ENCODE measurements around the gene ETS2.

ETS2 gene

DNA sequence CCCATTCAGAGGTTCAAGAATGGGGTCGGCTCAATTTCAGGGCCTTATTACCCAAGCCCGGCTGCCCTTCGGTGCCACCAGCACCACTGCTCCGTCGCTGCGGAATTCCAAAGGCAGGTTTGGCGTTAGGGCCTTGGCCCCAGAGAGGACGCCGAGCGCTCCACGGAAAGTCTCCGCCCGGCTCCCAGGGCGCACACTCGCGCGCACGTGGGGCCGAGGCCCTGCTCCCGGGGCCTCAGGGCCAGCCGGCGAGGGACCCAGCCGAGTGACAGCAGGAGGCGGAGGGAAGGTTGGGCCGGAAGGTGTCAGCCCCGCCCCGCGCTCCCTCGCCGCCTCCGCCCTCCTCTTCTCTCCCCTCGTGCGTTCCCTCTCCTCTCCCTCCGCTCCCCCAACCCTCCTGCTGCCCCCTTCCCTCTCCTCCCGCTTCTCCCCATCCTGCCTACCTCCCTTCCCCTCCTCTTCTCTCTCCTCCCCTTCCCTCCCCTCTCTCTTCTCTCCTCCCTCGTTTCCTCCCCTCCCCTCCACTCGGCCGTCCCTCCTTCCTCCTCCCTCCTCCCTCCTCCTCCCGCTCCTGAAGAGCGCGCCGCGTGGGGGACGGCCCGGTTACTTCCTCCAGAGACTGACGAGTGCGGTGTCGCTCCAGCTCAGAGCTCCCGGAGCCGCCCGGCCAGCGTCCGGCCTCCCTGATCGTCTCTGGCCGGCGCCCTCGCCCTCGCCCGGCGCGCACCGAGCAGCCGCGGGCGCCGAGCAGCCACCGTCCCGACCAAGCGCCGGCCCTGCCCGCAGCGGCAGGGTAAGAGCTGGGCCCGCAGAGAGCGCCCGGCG is at the start of gene ETS2:
ETS2 (plus strand) TSS at position 602 of the 825 bp plus-strand sequence. CDS start 4,106 bp downstream, outside the sequence.
- ATAC-seq = peak; percentile 81
- DNase-seq = peak; percentile 80

DNA sequence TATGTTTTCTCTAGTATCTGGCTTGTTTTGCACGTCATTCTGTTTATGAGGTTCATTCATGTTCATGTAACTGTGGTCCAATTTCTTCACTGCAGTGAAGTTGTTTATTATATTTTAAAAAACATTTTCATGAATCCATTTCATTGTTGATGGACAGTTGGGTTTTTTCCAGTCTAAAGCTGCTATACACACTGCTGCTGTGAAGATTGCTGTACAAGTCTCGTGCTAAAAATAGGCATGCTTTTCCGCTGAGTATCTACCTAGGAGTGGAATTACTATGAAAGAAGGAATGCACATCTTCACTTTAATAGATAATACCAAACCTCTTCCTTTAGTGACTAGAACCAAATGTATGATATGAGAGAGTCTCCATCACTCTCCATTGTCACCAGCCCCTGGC is 49.0 kb upstream of the ETS2 start:
- no peak for DNase-seq
- ATAC-seq = no peak

DNA sequence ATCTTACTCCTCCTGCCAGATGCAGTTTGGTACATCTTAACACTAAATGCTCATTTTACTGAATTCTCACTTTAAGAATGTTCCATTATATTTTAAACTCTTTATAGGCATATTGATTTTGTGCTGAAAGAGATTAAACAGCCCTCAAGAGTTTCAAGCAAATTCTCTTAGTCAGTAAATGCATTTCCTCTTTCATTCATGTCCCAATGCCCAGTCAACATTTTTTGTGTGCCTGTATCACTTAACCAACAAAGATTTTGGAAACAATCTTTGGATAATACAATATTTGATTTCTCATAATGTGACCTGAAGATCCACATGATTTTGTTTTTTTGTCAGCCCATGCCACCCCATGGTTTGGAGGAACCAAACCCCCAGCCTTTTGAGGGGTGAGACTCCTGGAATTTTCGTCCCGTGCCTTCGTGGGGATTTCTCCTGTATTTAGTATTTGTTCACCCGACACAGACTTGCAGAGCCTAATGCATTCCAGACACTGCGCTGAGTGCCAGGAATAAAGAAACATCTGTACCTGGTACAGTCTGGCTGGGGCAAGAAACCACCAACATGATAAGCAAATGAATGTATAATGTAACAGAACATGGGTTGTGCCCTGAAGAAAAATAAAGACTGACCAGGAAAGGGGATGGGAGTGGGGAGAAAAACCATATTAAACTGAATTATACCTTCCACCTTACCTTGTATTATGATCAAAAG is 47.1 kb upstream of the ETS2 start:
- no peak for DNase-seq
- no peak for ATAC-seq

DNA sequence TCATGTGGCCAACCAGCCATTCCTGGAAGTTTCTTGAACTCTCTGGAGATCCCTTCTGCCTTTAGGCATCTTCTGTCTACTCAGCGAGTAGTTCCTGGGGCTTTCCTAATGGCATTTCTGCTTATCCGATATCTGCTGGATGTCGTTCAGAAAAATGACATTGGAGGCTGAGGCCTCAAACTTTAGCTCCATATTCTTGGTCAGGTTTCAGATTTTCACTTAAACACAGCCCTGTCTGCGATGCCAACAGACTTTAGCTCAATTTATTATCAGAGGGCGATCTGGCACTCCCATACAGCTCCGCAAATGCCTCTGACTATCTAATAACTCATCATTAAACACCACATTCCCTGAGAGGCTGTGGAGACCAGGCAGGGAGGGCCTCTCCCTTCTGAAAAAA is 46.3 kb upstream of the ETS2 start:
- no peak for DNase-seq
- no peak for ATAC-seq

DNA sequence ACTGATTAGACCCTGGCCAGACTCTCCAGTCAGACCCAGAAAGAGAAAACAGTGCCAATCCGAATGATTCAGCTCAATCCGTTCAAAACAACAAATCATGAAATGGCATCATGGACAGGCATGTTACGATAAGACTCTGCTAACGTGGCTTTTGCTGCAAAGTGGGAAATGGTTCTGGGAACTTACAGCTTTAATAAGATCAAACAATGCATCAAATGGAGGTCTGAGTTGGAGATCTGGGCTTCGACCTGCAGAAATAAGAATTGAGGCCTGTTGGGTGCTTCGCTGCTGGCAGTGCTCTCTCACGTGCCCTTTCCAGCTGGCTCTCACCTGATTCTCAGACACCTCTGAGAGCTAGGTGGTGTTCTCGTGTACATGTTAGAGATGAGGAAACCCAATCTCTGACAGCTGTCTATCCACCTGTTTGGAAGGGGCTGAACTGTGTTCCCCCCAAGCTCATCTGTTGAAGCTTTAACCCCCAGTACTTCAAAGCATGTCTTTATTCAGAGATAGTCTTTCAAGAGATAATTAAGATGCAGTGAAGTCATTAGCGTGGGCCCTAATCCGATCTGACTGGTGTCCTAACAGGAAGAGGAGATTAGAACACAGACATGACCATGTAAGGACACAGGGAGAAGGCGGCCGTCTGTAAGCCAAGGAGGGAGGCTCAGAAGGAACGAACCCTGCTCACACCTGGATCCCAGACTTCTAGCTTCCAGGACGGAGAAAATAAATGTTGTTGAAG is 45.5 kb upstream of the ETS2 start:
- ATAC-seq (no peak), DNase-seq (no peak)

DNA sequence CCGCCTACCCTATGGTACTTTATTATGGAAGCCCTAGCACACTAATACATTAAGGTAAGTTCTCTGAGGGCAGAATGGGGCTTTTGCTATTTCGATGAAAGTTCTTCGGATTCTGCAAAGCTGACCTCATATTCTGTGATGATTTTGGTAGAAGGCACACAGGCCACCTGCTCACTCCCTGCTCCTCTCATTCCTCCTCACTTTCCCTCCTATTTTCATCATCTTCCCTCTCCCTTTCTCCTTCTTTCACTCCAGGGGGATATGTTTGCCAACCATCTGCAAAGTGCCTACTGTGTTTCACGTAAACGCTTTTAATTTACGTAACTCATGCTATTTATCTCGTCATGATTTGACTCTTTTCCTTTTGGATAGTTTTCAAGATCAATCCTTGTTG is 45.0 kb upstream of the ETS2 start:
- no peak for DNase-seq
- ATAC-seq = no peak

DNA sequence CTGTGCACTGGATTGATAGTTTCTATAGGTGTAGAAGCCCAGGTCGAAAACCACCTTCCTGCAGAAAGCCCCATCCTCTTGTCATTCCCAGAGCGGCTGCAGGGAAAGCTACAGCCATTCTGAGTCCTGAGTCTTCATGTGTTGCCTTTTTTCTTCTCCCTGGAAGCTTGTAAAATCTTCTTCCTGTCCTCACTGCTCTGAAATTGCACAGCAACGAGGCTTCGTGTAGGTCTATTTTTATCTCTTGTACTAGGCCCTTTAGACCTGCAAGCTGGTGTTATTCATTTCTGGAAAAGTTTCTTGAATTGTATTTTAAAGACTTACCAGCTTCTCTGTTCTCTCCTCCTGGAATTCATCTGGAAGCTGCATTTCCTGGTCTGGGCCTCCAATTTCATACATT is 44.2 kb upstream of the ETS2 start:
- ATAC-seq = no peak
- DNase-seq = no peak

DNA sequence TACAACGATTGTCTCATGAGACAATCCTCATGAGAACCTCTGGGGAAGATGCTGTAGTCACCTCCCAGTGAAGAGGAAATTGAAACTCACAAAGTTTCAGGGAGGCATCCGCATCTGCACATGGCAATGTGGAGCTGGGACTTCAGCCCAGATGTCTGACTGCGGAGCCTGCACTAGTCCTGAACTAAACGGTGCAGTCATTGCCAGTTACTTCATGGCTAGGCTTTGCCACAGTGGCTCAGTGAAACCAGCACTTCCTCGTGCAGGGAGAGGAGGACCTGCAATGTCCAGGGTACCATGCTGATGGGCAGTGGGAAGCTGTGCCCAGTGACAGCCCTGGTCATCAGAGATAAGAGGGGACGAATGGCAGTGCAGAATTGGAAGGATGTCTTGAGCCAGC is 40.7 kb upstream of the ETS2 start:
- DNase-seq (no peak), ATAC-seq (no peak)

DNA sequence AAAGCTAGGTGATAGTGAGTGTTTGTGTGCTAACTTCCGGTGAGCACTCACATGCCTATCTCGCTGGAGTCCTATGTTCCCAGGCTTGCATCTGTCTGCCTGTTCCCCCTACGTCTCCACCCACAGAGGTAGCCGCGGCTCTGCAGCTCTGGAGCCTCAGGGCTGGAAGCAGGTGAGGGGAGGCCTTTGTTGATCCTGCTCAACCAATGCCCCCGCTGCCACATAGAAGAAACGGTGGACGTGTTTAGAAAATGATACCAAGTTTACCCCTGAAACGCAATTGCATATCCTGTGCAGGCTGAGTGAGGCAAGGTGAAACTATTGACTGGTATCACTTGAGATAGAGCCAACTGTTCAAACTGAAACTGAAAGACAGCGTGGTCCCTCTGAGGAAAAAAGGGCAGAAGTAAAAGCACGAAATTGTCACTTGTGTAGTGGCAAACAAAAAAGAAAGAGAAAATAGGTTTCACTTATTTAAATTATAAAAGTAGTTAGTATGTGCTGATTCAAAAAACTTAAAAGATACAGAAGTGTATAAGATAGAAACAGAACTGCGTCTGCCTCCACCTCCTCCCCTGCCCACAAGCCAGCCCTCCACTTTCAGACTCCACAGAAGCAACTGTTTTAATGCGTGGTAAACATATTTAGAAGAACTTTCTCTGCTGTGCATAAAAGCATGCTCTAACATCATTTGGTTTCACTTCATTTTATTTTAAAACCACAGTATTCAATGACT is 38.6 kb upstream of the ETS2 start:
- ATAC-seq = peak; percentile 87
- peak; percentile 54 for DNase-seq

DNA sequence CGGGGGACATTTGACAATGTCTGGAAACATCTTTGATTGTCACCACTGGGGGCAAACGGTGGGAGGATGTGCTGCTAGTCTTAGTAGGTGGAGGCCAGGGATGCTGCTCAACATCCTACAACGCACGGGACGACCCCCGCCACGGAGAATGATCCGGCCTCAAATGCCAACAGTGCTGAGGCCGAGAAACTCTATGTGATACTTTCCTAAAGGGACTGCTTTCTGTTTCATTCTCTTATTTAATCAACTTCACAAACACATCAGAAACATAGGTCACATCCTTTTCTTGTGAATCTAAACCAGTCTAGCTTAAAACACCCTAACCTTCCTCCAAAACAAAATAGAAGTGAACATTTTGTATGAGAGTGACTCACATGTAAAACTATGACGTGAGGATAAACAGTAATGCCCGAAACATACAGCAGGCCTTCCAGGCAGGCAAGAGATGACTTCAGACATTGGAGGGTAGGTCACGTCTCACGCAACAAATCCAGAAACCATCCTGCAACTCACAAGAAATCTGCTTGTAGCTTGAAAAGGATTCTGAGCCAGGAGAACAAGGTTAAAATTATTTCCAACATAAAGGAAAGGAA is 37.2 kb upstream of the ETS2 start:
- peak; percentile 64 for ATAC-seq
- peak; percentile 76 for DNase-seq

DNA sequence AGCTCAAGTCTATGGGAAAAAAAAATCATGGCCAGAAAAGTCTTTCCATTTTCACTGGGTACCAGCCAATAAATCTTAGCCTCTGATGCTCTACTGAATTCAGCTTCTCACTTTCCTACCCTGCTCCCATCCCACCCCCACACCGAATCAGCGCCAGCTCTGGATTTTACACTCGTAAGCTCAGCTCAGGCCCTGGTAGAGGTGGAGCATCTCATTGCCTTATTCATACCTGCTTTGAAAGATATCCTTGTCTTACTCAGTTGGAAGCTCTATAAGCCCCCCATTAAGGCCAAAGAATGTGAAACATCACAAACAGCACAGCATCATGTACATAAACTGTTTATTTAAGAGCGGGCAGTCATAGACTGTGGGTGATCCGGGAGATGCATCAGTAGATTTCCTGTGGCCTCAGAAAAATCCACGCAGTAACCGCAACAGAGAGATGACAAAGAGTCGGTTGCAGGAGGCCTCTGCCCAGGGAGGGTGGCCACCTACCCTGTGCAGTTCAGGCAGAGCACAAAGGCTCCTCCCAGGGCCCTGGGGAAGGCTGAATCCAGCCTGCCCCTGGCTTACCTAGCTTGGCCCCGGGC is 36.4 kb upstream of the ETS2 start:
- no peak for ATAC-seq

DNA sequence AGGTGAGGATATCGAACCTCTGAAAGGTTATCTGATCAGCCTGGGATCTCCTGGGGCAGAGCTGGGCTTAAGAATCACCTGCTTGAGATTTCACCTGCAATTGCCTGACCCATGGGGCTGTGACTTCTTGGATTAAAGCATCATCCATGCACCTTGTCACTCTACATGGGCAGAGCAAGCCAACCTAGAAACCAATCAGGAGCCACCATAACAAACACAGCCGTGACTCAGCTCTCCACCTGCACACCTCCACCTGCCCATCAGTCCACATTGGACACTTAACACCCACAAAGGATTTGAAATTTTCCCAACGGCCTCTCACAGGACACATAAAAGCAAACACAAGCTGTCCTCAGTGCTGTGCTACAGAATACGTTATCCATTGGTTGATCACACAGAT is 35.1 kb upstream of the ETS2 start:
- ATAC-seq = no peak

More for the DNA sequence above, 36.4 kb upstream of the ETS2 start:
- DNase-seq = peak; percentile 12

DNA sequence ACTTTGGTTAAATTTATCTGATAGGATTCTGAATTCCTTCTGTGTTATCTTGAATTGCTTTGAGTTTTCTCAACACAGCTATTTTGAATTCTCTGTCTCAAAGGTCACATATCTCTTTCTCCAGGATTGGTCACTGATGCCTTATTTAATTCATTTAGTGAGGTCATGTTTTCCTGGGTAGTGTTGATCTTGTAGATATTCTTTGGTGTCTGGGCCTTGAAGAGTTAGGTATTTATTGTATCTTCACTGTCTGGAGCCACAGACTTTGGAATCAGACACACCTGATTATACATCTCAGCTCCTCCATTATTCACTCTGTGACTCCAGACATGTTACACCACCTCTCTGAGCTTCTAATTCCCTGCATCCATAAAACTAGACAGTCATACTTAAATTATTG is 34.2 kb upstream of the ETS2 start:
- no peak for DNase-seq
- no peak for ATAC-seq

More for the DNA sequence above, 35.1 kb upstream of the ETS2 start:
- DNase-seq = no peak

DNA sequence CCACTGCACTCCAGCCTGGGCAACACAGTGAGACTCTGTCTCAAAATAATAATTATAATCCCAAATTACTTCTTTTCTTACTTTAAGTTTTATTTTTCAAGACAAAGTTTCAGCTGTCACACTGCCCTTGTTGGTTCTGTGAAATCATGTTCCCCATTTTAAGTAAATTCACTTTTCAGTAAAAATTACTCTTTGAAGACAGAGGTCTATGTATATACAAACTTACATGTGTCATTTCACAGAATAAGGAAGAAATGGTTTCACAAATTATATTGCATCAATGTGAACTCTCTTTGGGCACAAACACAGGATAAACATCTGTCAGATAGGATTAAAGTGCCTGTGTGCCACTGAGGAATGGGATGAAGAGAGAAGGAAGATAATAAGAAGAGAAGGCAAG is 33.1 kb upstream of the ETS2 start:
- DNase-seq (no peak), ATAC-seq (no peak)

DNA sequence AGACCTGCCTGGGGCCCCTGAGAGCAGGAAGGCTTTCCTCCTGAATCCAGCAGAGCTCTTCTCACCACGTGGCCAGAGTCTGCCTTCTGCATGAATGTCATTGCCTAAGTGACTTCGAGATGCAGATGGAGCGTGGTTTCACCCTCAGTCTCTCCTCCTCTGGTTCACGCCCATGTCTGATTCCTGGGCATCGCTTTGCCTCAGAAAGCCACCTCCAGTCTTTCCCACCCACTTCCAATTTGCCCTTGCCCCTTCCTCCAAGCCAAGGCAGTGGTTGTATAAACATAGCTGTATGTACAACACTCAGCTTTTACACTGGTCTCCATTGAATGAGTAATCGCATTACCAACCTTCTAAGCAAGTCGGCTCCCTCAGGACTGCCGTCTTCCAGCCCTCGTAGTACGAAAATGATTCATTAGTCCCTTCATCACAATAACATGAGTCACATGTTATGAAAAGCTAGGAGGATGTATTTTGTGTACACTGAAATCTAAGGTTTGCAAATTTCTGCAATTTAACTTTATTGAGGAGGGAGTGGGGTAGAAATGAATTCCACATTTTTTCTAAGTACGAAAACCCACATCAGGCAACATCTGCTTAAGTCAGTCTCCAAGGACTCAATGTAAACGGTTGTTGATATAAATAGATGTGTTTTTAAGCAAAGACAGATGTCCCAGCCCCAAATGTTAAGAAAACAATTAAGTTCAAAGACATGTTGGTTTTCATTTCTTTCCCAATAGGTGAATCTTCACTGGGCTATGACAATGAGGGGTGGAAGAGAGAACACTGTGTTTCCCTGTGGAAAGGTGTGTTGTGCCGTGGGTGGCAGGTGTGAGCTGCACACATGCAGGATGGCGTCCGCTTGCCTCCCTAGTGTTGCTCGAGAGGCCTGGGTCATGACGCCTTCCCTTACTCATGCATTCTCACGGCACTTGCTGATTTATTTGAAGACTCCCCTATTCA is 32.3 kb upstream of the ETS2 start:
- no peak for DNase-seq
- peak; percentile 44 for ATAC-seq

DNA sequence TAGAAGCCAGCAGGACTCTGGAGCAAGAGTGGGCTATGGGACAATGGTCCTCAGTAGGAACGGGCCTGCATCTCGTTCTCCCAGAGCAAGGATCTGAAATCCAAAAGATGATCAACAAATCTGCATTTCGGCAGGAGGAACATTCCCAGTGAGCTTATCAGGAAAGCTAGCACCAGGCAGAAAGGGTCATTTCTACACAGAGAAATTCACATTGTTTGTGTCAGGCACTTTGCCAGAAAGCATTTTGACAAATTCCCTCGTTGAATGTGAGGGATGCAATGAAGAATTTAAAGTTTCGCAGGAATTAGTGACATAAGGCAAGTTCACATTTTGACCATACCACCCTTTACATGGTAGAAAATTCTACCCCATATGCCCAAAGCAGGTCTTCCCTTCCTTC is 31.6 kb upstream of the ETS2 start:
- no peak for ATAC-seq
- no peak for DNase-seq

DNA sequence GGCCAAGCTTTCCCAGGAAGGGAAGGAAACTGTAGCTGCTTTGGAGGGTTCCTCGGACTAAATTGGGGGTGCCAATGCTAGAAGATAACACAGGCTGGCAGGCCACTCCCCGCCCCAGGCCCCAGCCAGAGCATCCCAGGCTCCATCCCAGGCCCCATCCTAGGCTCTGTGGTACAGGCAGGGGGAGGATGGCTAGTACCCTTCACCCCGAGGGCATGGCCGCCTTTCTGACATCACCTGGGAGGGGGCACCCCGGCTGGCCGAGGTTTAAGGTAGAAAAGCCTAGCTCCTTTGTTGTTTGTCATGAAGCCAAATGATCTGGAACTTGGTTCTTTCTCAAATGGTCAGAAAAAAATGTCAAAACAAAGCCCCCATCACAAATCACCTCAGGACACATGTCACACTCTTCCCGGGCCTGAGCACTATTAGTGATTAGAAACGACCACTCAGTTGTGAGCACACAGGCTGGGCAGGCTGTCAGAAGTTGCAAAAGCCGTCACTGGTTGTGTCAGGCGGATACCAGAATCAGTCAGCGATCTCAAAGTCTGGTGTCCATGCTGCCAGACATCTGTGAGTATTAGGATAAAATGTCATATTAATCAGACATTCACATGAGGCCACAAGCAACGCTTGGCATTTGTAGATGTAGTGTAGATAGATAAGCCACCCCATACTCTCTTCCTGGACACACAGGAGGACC is 31.0 kb upstream of the ETS2 start:
- no peak for DNase-seq
- no peak for ATAC-seq

DNA sequence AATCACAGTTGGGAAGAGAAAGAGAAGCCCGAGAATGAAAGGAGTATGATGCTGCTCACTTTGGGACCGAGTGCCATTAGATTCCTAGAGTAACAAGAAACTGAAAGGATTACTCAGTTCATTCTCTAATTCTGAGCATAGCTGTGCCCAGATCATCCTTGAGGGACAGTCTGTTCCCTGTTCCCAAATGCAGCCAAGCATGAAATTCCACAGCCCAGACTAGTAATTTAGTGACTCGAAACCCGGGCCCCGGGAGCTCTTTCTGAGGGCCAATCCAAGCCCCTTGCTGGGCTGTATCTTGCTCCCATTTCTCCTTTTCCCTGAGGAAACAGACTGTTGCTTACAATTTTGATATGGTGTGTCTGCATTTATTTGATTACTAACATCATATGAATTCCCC is 30.0 kb upstream of the ETS2 start:
- no peak for ATAC-seq
- DNase-seq = no peak

DNA sequence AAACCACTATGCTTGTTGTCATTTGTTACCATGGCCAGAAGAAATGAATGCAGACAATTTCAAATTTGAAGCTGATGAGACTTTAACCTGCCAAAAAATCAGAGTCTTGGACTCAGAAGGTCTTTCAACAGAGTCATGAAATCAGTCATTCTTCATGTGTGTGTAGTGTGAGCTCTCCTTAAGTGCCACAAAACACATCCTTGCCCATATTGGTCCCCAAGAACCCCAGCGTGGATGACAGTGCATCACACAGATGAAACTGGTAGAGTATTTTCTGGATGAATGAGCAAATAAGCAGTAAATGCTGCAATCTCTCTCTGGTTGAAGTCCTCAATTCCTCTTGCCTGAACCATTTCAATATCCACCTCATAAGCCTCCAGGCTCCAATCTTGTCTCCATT is 28.7 kb upstream of the ETS2 start:
- DNase-seq (no peak), ATAC-seq (no peak)

DNA sequence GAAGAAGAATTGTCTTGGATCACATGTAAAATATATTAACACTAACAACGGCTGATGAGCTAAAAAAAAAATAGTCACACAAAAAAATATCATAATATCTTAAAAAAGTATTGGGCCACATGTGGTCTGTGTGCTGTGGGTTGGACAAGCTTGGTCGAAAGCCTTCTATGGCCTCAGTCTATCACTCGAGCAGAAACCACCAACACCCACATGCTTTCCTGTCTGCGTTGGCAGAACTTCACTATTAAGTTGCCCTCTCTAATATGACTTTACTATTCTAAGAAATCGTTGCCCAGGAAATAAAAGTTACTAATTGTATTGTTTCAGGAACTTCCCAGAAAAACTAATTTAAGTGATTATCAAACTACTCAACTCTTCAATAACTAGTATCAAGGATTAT is 28.2 kb upstream of the ETS2 start:
- ATAC-seq (peak; percentile 57), DNase-seq (peak; percentile 30)

Data from stimulated activated naive CD8-positive, alpha-beta T cell treated with anti-CD3 and anti-CD28 coated beads, Interleukin-15, Interleukin-2, amounts not matched to agents 100 U/mL and 50 U/mL, for 24 hours (primary cell).